ENCODE data around the gene FIS1.
"Not testable (repeated sequence)": the region's sequence is repeated elsewhere in the genome, so short reads cannot be mapped to it uniquely, and the experiment has no call there.

FIS1 gene

GRCh38 chr7:101258243-101258731, 13.4 kb upstream of the FIS1 start:
- intact Hi-C loops (cut with DNase I; ENCODE audit: low total_unique reads): no loop called here
- Histone ChIP-seq H3K27me3 (peaks cover 0 to 23% of the 10 kb centered on the region in 2 donors), H3K27ac (no peak overlapping the region), H3K4me3 (no peak overlapping the region), H3K9me3 (no peaks in the 10 kb centered on the region), H3K4me1 (no peaks in the 10 kb centered on the region), H3K36me3 (no peaks in the 10 kb centered on the region)
- no peak for DNase-seq
- no peak for TF ChIP-seq CTCF (IDR thresholded peaks at IDR 0.05)

DNA sequence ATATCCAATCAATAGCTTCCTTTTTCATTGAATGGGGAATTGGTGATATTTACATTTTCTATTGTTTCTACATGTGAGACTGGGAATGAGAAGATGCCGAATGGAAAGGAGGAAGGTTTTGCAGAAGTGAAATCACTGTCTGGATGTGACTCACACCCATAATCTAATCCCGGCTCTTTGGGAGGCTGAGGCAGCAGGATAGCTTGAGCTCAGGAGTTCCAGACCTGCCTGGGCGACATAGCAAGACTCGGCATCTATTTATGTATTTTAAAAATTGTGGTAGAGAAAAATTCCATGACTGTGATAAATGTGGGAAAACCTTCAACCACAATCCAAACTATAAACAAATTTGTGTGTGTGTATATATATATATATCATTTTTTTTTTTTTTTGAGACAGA, 10.9 kb upstream of the FIS1 start:
- Histone ChIP-seq H3K9me3 (no peaks in the 10 kb centered on the region), H3K4me3 (no peak overlapping the region), H3K36me3 (no peaks in the 10 kb centered on the region), H3K27me3 (peaks cover 0 to 12% of the 10 kb centered on the region in 2 donors), H3K27ac (no peak overlapping the region), H3K4me1 (peaks cover 0 to 15% (median 11%) of the 10 kb centered on the region in 4 donors)
- intact Hi-C loops (cut with DNase I; ENCODE audit: low total_unique reads): no loop called here
- no peak for DNase-seq
- TF ChIP-seq CTCF (IDR thresholded peaks at IDR 0.05): no peak

DNA sequence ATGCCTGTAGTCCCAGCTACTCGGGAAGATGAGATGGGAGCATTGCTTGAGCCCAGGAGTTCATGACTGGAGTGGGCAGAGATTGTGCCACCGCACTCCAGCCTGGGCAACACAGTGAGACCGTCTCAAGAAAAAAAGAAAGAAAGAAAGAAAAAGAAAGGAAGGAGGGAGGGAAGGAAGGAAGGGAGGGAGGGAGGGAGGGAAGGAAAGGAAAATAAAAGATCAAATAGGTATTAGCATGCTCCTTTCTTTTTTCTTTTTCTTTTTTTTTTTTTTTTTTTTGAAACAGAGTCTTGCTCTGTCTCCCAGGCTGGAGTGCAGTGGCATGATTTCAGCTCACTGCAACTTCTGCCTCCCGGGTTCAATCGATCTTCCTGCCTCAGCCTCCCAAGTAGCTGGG, 8.3 kb upstream of the FIS1 start:
- not testable (repeated sequence) for H3K4me3 ChIP-seq, DNase-seq, H3K27me3 ChIP-seq, H3K27ac ChIP-seq, H3K9me3 ChIP-seq
- Histone ChIP-seq H3K36me3 (peaks cover 0 to 13% (median 11%) of the 10 kb centered on the region in 3 donors), H3K4me1 (peaks cover 0 to 26% (median 20%) of the 10 kb centered on the region in 4 donors)
- intact Hi-C loops (cut with DNase I; ENCODE audit: low total_unique reads): loop anchor here (2.0 to 5.0 kb wide), 2 partner anchors 34 to 166 kb away; partner anchors contain the start of genes TRIM56 and ZNHIT1

- peaks cover 0 to 26% (median 20%) of the 10 kb centered on the region in 4 donors for H3K4me1 ChIP-seq
- H3K9me3 ChIP-seq: no peaks in the 10 kb centered on the region
- peak overlapping the region; percentile 72 to 95 for H3K4me3 ChIP-seq
- intact Hi-C loops (cut with DNase I; ENCODE audit: low total_unique reads): loop anchor here (2.0 to 5.0 kb wide), 2 partner anchors 33 to 165 kb away; partner anchors contain the start of genes TRIM56 and ZNHIT1
- H3K27ac ChIP-seq: peak overlapping the region; percentile 75 to 77
- DNase-seq: peak; percentile 97 to 98
- peaks cover 0 to under 1% of the 10 kb centered on the region in 2 donors for H3K27me3 ChIP-seq
- TF ChIP-seq CTCF (IDR thresholded peaks at IDR 0.05): no peak
- H3K36me3 ChIP-seq: peaks cover 0 to 13% (median 11%) of the 10 kb centered on the region in 3 donors
Measured at GRCh38 chr7:101251871-101252659, 7.2 kb upstream of the FIS1 start.

GRCh38 chr7:101250324-101250723, 5.4 kb upstream of the FIS1 start:
- intact Hi-C loops (cut with DNase I; ENCODE audit: low total_unique reads): loop anchor here (5.0 kb wide), 1 partner anchor 163 kb away; the partner anchor contains the start of gene TRIM56
- Histone ChIP-seq H3K27me3 (no peaks in the 10 kb centered on the region), H3K36me3 (peaks cover 0 to 13% (median 11%) of the 10 kb centered on the region in 3 donors), H3K4me1 (peaks cover 2 to 36% (median 27%) of the 10 kb centered on the region in 4 donors), H3K9me3 (no peaks in the 10 kb centered on the region), H3K4me3 (no peak overlapping the region), H3K27ac (no peak overlapping the region)
- DNase-seq: no peak
- no peak for TF ChIP-seq CTCF (IDR thresholded peaks at IDR 0.05)

DNA sequence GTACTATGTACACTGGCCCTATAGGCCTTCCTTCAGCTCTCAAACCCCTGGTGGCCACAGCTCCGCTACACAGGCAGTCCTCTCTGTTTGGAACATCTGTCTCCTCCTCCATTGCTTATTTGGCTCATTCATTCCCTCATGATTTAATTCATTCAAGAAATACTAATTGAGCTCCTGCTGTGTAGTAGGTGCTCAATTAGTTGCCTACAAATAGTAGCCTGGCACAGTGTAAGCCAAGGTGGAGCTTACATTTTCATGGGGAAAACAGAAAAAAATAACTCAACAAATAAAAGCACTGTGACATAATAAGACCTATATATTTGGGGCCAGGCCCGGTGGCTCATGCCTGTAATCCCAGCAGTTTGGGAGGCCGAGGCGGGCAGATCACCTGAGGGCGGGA, 3.4 kb upstream of the FIS1 start:
- TF ChIP-seq CTCF (IDR thresholded peaks at IDR 0.05): no peak
- no peaks in the 10 kb centered on the region for H3K9me3 ChIP-seq
- H3K27ac ChIP-seq: no peak overlapping the region
- no peak overlapping the region for H3K4me3 ChIP-seq
- H3K4me1 ChIP-seq: peaks cover 5 to 46% (median 37%) of the 10 kb centered on the region in 4 donors
- H3K27me3 ChIP-seq: no peaks in the 10 kb centered on the region
- intact Hi-C loops (cut with DNase I; ENCODE audit: low total_unique reads): no loop called here
- H3K36me3 ChIP-seq: peaks cover 0 to 13% (median 11%) of the 10 kb centered on the region in 3 donors
- no peak for DNase-seq
